Activated naive CD4-positive, alpha-beta T cell (primary cell): ENCODE data around the gene FTO.
"Not testable (repeated sequence)": the region's sequence is repeated elsewhere in the genome, so short reads cannot be mapped to it uniquely, and the experiment has no call there.

Experiments
- DNase-seq, 4 experiments: peaks; one replicate each; lab custom pipeline; 2025; lab: John Stamatoyannopoulos, UW

Gene FTO

GRCh38 chr16:54180421-54181359, 476.7 kb downstream of the FTO start:
- no peak for DNase-seq

GRCh38 chr16:54181683-54182329, 477.9 kb downstream of the FTO start:
- not testable (repeated sequence) for DNase-seq

- DNase-seq: no peak
Observed at GRCh38 chr16:54185045-54185444, 481.1 kb downstream of the FTO start.

- no peak for DNase-seq
Observed at GRCh38 chr16:54191163-54191562, 487.2 kb downstream of the FTO start.

GRCh38 chr16:54191592-54191991, 487.6 kb downstream of the FTO start:
- no peak for DNase-seq

GRCh38 chr16:54193013-54193664, 489.2 kb downstream of the FTO start:
- DNase-seq: no peak

GRCh38 chr16:54193665-54194333, 489.8 kb downstream of the FTO start:
- peak in 1 of 4 experiments; percentile 0 for DNase-seq

- DNase-seq: no peak
Observed at GRCh38 chr16:54194334-54194743, 490.4 kb downstream of the FTO start.

- no peak for DNase-seq
Observed at GRCh38 chr16:54197758-54198157, 493.8 kb downstream of the FTO start.

- no peak for DNase-seq
Observed at GRCh38 chr16:54199487-54200160, 495.7 kb downstream of the FTO start.

GRCh38 chr16:54200161-54200534, 496.2 kb downstream of the FTO start:
- no peak for DNase-seq

- DNase-seq: no peak
Observed at GRCh38 chr16:54200720-54201119, 496.8 kb downstream of the FTO start.

GRCh38 chr16:54201200-54201599, 497.2 kb downstream of the FTO start:
- no peak for DNase-seq
